Esophagus muscularis mucosa (tissue), 4 donors: Measurements from ENCODE around the gene OR10H5. TPM values are rescaled to one million over a fixed set of nuclear protein-coding genes. Genes with fewer than 3 reads are reported as not detected.
"Not testable (repeated sequence)": the region's sequence is repeated elsewhere in the genome, so short reads cannot be mapped to it uniquely, and the experiment has no call there.

Experiments used
- DNase-seq: peaks from one replicate; pipeline ENCODE4 v3.0.0-alpha.2; 2017; ENCODE audit errors: extremely low spot score
- H3K27ac ChIP-seq, 4 donors: fragments of 200-600 bp; sonication (generic); replicated peaks in 1 of 4; 1 replicate in 3 of 4; 2 replicates in 1 of 4; pipeline ENCODE4 v1.5.1; 2016 to 2019; ENCODE audit warnings: mild to moderate bottlenecking in 1 of 4
- H3K27me3 ChIP-seq, 4 donors: fragments of 200-600 bp; sonication (generic); one replicate each; pipeline versions ENCODE4 v1.5.1 to v1.6.0; 2016 to 2019
- H3K36me3 ChIP-seq, 4 donors: fragments of 200-600 bp; sonication (generic); one replicate each; pipeline ENCODE4 v1.5.1; 2016 to 2019
- H3K4me1 ChIP-seq, 4 donors: fragments of 200-600 bp; sonication (generic); one replicate each; pipeline ENCODE4 v1.5.1; 2016 to 2019
- H3K4me3 ChIP-seq, 4 donors: fragments of 200-600 bp; sonication (generic); 1 replicate in 2 of 4; 2 replicates in 2 of 4; pipeline ENCODE4 v1.5.1; 2016 to 2019; ENCODE audit warnings: mild to moderate bottlenecking in 4 of 4, moderate library complexity in 1 of 4
- H3K9me3 ChIP-seq, 4 donors: fragments of 200-600 bp; sonication (generic); 1 replicate in 3 of 4; 2 replicates in 1 of 4; pipeline ENCODE4 v1.5.1; 2016 to 2019
- CTCF ChIP-seq, 3 experiments: fragments of 200-600 bp in 2 of 3; fragments of 450-650 bp in 1 of 3; sonication (generic) in 2 of 3; IDR thresholded peaks; one replicate each; pipeline ENCODE4 v1.5.1; 2017 to 2019; ENCODE audit warnings: antibody characterized with exemption in 3 of 3, mild to moderate bottlenecking in 2 of 3, moderate library complexity in 1 of 3
- EP300 ChIP-seq: sonication (generic); formaldehyde crosslinking; IDR thresholded peaks from one replicate; pipeline ENCODE4 v1.6.1; 2017; ENCODE audit warnings: antibody characterized with exemption
- POLR2A ChIP-seq: fragments of 450-650 bp; IDR thresholded peaks from one replicate; pipeline ENCODE4 v1.6.1; 2017; ENCODE audit warnings: antibody characterized with exemption, moderate library complexity, mild to moderate bottlenecking, low read depth
- POLR2AphosphoS5 ChIP-seq, 2 donors: sonication (generic); formaldehyde crosslinking; IDR thresholded peaks; one replicate each; pipeline ENCODE4 v1.6.1; 2017; ENCODE audit warnings: antibody characterized with exemption in 2 of 2
- WGBS: methylation state at CpG from one replicate; pipeline ENCODE4 v1.1.5; 2018; 5-methylcytosine and 5-hydroxymethylcytosine counted together
- intact Hi-C: fragments of 100-400 bp; cut with DNase I; formaldehyde crosslinking; loops from one replicate; pipeline ENCODE4 v1.15.1; 2023
- total RNA-seq, 4 donors: library from RNA; depleted of rRNA; stranded (reverse); fragments of >200 nt; gene quantifications; one replicate each; pipeline versions ENCODE4 v1.1.0 to v1.2.1, GENCODE V29; 2016

Gene OR10H5
- total RNA-seq, 4 donors from 2014 or later: 0.06 TPM; not detected in 3

- DNase-seq: no peak
- Histone ChIP-seq H3K9me3 (no peaks in the 10 kb centered on the region), H3K27me3 (peaks cover 0 to 34% (median 0%) of the 10 kb centered on the region in 4 donors), H3K4me1 (no peaks in the 10 kb centered on the region), H3K36me3 (no peaks in the 10 kb centered on the region), H3K27ac (no peak overlapping the region), H3K4me3 (no peak overlapping the region)
- TF ChIP-seq POLR2A: no peak
- no peak for TF ChIP-seq POLR2AphosphoS5 (IDR thresholded peaks at IDR 0.05)
- TF ChIP-seq EP300: no peak
- TF ChIP-seq CTCF (IDR thresholded peaks at IDR 0.05): no peak
- intact Hi-C loops: no loop called here
- 40% methylated on average over 1 of the region's 28 CpGs for WGBS
Observed at GRCh38 chr19:15759962-15760565, 27.4 kb upstream of the OR10H5 start.

GRCh38 chr19:15769586-15769985, 17.9 kb upstream of the OR10H5 start:
- TF ChIP-seq CTCF (IDR thresholded peaks at IDR 0.05): no peak
- TF ChIP-seq POLR2A: no peak
- TF ChIP-seq EP300: no peak
- TF ChIP-seq POLR2AphosphoS5 (IDR thresholded peaks at IDR 0.05): no peak
- intact Hi-C loops: no loop called here
- H3K27ac ChIP-seq: no peak overlapping the region
- 55% methylated on average over 3 of the region's 6 CpGs for WGBS
- H3K9me3 ChIP-seq: no peaks in the 10 kb centered on the region
- peaks cover 0 to 30% (median 15%) of the 10 kb centered on the region in 4 donors for H3K36me3 ChIP-seq
- H3K4me3 ChIP-seq: no peak overlapping the region
- peaks cover 0 to 5% (median 0%) of the 10 kb centered on the region in 4 donors for H3K27me3 ChIP-seq
- peak; percentile 45 for DNase-seq
- H3K4me1 ChIP-seq: no peaks in the 10 kb centered on the region

- H3K9me3 ChIP-seq, H3K27me3 ChIP-seq, intact Hi-C loops, H3K27ac ChIP-seq, H3K4me3 ChIP-seq: not testable (repeated sequence)
- H3K36me3 ChIP-seq: peaks cover 0 to 26% (median 7%) of the 10 kb centered on the region in 4 donors
- WGBS: 60% methylated on average over 1 of the region's 3 CpGs
- peaks cover 0 to 21% (median 10%) of the 10 kb centered on the region in 4 donors for H3K4me1 ChIP-seq
- DNase-seq: peak; percentile 29
Observed at GRCh38 chr19:15774159-15774558, 13.3 kb upstream of the OR10H5 start.

- no peaks in the 10 kb centered on the region for H3K27me3 ChIP-seq
- H3K4me3 ChIP-seq: no peak overlapping the region
- intact Hi-C loops: no loop called here
- no peak overlapping the region for H3K27ac ChIP-seq
- no peak for DNase-seq
- peaks cover 10 to 32% (median 18%) of the 10 kb centered on the region in 4 donors for H3K4me1 ChIP-seq
- TF ChIP-seq CTCF (IDR thresholded peaks at IDR 0.05) (no peak), POLR2A (no peak), EP300 (no peak), POLR2AphosphoS5 (IDR thresholded peaks at IDR 0.05) (no peak)
- peaks cover 0 to 20% (median 3%) of the 10 kb centered on the region in 4 donors for H3K36me3 ChIP-seq
- no peaks in the 10 kb centered on the region for H3K9me3 ChIP-seq
- WGBS: 52% methylated on average over 2 of the region's 2 CpGs
Observed at GRCh38 chr19:15775249-15775648, 12.2 kb upstream of the OR10H5 start.

- TF ChIP-seq CTCF (IDR thresholded peaks at IDR 0.05): no peak
- no peak for TF ChIP-seq EP300
- no peak for TF ChIP-seq POLR2A
- no peak for TF ChIP-seq POLR2AphosphoS5 (IDR thresholded peaks at IDR 0.05)
- Histone ChIP-seq H3K27ac (no peak overlapping the region), H3K9me3 (no peaks in the 10 kb centered on the region), H3K4me3 (no peak overlapping the region), H3K27me3 (no peaks in the 10 kb centered on the region), H3K4me1 (peaks cover 20 to 42% (median 26%) of the 10 kb centered on the region in 4 donors), H3K36me3 (peaks cover 0 to 18% (median 0%) of the 10 kb centered on the region in 4 donors)
- 93% methylated on average over 4 of the region's 4 CpGs for WGBS
- intact Hi-C loops: no loop called here
- DNase-seq: peak; percentile 68
Observed at GRCh38 chr19:15776264-15776663, 11.2 kb upstream of the OR10H5 start.
